Sciatic nerve (tissue), 2 donors: ENCODE results near the gene RCAN1. TPM values are rescaled to one million over a fixed set of nuclear protein-coding genes. Genes with fewer than 3 reads are reported as not detected.

ENCODE experiments used
- ATAC-seq: fragments of 200-7000 bp; cut with Tn5 transposase; one replicate; pipeline ENCODE4 v1.9.1; 2020; ENCODE audit warnings: mild to moderate bottlenecking, moderate library complexity
- DNase-seq: peaks from one replicate; pipeline ENCODE4 v3.0.0-alpha.2; 2020; ENCODE audit warnings: low spot score
- intact Hi-C: fragments of 100-400 bp; cut with DNase I; formaldehyde crosslinking; loops from one replicate; pipeline ENCODE4 v1.14.2; 2022
- total RNA-seq: library from RNA; stranded (reverse); fragmentation: NEBNext Ultra II Directional; extraction: Animal tissue kit (Norgen Biotek cat#: 25700); gene quantifications from one replicate; pipeline ENCODE4 v1.2.1, GENCODE V29; 2021
- donor health status: DM: no; HTN: no; CAD: no.
- donor health status: DM: no; HTN: no; CAD: no.

Gene RCAN1
- total RNA-seq, 1 donor from 2014 or later = 60.9 TPM

DNA sequence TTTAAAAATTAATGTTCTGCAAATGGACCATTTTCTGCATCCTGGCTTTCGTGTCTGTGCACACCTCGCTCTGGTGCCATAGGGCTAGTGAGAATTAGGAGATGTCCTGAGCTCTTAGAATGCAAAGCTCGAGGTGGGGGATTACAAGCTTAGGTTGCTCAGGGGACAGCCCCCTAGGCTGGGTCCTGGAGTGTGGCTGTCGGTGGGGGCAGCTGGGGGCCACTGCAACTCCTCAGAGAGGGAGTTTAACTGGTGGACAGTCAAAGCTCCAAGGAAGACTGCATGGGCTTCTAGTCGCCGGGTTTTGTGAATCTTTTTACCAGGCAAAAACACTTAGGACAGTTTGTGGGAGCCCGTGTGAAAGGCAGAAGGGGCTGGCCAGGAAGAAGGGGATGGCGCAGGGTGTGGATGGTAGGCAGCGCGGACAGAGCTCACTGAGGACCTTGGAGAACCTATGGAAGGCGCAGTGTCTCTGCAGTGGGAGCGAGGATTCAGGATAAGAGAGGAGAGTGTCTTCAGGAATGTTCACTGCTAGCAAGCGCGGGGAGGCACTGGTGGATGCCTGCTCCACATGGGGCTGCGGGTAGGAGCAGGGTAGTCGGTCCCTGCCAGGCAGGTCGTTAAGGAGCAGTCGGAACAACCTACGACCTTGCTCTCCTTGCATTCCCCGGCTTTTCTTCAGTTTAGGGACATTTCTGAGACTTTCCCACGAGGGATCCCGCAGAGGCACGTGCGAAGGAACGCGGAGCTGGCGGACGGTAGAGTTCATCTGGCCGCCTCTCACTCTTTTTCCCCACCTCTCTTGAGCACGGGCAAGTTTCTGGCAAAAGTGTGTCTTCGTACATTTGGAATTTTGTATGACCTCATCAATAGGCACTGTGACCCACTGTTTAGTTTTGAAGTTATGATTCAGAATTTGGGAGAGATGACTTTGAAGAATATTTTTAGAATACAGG lies 90.0 kb downstream of the RCAN1 start:
- ATAC-seq = peak; percentile 10
- intact Hi-C loops = no loop called here
- no peak for DNase-seq

DNA sequence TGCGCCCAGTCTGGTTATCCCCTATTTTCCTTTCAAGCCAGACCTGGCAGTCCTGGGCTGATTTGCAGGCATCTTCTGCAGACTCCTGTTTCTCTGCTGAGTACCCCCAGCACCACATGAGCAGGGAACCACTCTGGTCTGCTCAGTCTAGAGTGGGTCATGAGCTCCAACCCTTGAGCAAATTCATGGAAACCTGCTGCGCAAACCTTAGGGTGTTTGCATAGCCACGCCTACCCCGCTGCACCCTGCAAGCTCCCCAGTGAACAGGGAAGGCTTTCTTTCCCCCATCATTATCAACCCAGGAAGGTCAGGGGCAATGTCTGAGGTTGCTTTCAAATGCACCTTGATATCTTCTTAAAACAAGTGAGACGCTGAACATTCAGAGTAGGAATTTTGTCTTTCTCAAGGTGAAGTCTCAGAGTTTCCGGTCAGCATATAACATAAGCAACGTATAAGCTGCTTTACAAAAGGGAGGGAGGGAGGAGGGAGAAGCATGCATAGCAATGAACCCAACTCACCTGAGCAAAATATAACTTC lies 91.8 kb downstream of the RCAN1 start:
- intact Hi-C loops = no loop called here
- DNase-seq (no peak), ATAC-seq (no peak)

- intact Hi-C loops = no loop called here
- DNase-seq = no peak
- no peak for ATAC-seq
Observed at GRCh38 chr21:34522284-34522683, 92.6 kb downstream of the RCAN1 start.

- DNase-seq (no peak), ATAC-seq (no peak)
- intact Hi-C loops = no loop called here
Observed at GRCh38 chr21:34521561-34521960, 93.4 kb downstream of the RCAN1 start.

- intact Hi-C loops = no loop called here
- ATAC-seq = peak; percentile 38
- no peak for DNase-seq
Observed at GRCh38 chr21:34520764-34521508, 94.0 kb downstream of the RCAN1 start.

DNA sequence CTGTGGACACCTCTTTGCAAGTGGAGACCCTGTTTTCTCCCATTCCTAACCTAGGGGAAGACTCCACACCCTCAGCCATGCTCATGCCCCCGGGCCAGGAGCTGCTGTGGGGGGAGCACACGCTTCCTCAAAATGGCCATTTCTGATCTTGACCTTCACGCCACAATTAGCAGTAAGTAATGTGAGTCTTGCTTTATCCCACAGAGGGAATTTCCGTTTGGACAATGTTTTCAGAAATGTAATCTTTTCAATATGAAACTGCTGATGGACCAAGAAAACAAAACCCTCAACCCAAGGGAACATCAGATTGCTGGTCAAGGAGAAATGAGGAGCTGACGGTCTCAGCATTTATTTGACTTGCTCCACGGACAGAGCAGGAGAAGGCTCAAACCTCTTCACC lies 94.6 kb downstream of the RCAN1 start:
- intact Hi-C loops = no loop called here
- DNase-seq (no peak), ATAC-seq (no peak)

- ATAC-seq (no peak), DNase-seq (no peak)
- intact Hi-C loops = no loop called here
Observed at GRCh38 chr21:34519694-34520093, 95.2 kb downstream of the RCAN1 start.

DNA sequence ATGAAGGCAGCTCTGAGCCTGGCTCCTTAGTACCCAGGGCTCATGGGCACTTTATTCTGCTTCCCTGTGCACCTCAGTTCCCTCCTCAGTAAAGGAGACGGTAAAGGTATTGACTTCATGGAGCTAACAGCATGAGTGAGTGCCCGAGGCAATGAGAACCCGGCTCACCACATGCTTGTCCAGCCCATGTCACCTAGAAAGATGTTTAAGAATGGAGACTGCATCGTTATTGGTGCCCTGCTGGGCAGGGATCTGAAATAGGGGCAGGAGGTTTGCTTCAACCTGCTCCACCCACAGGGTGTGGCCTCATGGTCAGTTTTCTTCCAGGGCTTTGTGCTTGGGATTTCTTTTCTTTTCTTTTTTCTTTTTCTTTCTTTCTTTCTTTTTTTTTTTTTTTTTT lies 95.9 kb downstream of the RCAN1 start:
- ATAC-seq = no peak
- intact Hi-C loops = no loop called here

GRCh38 chr21:34518301-34518700 lies 96.6 kb downstream of the RCAN1 start:
- DNase-seq (no peak), ATAC-seq (no peak)
- intact Hi-C loops = no loop called here

More for the DNA sequence above, 95.9 kb downstream of the RCAN1 start:
- no peak for DNase-seq

DNA sequence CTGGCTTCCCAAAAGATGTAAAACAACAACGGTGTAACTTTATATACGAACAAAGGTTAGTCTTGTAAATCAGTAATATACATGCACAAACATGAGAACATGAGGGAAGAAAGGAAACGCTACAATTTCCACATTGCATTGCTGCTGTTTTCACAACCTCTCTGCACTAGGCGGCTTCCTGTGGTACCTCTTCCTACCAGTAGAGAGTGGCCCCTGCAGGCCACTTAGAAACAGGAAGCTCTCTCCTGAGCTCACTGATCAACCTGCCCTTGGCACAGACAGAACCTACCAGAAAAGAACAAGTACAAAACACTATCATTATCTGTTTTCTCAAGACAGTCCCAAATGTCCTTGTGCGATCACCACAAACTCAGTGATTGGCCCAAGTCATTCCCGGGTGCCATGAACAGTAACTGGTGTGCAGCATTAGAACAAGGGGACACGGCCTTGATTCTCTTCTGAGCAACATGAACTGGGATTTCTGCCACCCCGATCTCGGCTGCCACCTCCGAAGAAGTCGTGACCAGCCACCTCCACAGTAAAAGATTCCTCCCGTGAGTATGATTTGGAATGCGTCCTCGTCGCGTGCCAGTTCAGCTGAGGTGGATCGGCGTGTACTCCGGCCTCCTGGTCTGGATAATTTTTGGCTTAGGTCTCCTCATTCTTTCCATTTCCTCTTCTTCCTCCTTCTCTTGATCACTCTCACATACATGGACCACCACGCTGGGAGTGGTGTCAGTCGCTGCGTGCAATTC lies 97.2 kb downstream of the RCAN1 start:
- intact Hi-C loops = no loop called here
- DNase-seq (no peak), ATAC-seq (no peak)

- DNase-seq = no peak
- intact Hi-C loops = no loop called here
- ATAC-seq = no peak
Observed at GRCh38 chr21:34517039-34517438, 97.9 kb downstream of the RCAN1 start.

- intact Hi-C loops = no loop called here
- no peak for ATAC-seq
- no peak for DNase-seq
Observed at GRCh38 chr21:34514576-34515115, 100.3 kb downstream of the RCAN1 start.

- intact Hi-C loops = no loop called here
- DNase-seq = no peak
- ATAC-seq = no peak
Observed at GRCh38 chr21:34513129-34513675, 101.7 kb downstream of the RCAN1 start.

GRCh38 chr21:34511787-34512455 lies 103.0 kb downstream of the RCAN1 start, which contains the start of gene KCNE1:
Gene KCNE1, minus strand, starts transcription at chr21:34512210. Its CDS starts 62,576 bp downstream, at chr21:34449634.
- ATAC-seq (peak; percentile 65), DNase-seq (no peak)
- intact Hi-C loops = no loop called here

DNA sequence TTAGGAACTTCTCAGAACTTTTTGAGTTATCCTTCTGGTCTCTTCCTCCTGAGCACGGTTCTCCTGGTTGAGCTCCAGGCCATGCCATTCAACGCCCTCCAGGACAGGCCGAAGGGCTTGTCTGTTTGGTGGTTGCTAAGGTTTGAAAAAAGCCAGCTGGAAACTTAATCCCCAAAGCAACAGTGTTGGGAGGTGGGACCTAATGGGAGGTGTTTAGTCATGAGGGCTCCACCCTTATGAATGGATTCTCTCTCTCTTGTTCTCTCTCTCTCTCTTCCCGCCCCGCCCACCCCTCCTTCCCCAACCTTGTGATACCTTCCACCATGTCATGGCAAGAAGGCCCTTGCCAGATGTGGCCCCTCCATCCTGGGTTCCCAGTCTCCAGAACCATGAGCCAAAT lies 103.7 kb downstream of the RCAN1 start:
- DNase-seq (no peak), ATAC-seq (peak; percentile 16)
- intact Hi-C loops = no loop called here

DNA sequence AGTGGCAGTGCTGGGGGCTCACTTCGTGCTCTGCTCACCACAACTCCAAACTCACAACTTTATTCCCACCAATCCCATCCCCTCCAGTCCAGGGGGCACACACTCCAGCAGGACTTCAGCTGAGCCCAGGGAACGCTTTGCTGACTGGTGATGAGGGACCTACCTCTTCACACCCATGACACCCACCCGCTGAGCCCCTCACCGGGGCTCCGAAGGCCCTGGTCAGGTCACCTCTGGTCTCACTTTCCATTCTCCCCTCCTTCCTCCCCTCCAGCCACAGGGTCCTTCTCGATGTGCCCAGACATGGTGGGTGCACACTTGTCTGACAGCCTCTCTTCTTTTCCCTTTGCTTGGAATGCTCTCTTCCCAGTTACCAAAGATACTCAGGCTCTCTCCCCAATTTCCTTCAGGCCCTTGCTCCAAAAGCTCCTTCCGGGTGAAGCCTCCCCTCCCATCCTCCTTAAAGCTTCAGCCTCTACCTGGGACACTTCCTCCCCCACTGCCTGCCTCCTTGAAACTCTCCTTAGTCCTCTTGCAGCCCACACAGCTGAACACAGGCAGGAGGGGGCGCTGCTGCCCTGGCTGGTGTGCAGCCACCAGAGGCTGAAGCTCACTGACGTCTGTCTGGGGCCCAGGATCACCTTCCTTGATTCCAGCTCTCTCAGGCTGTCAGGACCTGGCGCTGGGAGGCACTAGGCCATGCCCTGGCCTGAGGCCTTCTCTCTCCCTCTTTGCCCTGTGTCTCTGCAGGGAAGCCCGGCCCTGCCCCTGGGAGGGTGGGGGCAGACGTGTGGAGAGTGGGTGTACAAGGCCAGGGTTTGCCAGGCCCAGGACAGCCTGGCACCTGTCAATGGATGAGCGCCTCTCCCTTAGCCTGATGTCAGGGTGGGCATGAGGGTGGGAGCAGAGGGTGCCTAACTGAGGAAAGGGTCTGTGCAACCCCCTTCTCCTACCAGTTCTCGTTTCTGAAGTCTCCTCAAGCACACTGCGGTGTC lies 104.5 kb downstream of the RCAN1 start:
- intact Hi-C loops = no loop called here
- DNase-seq = peak; percentile 86

GRCh38 chr21:34509151-34509550 lies 105.8 kb downstream of the RCAN1 start:
- intact Hi-C loops = no loop called here
- ATAC-seq = no peak
- no peak for DNase-seq

More for the DNA sequence above, 104.5 kb downstream of the RCAN1 start:
- ATAC-seq = peak; percentile 90
